CD4-positive, alpha-beta T cell treated with Interleukin-4 for 1 hour (primary cell): ENCODE results near the gene EIF4H.

Experiments
- DNase-seq, 2 donors: peaks; one replicate each; pipeline ENCODE4 v3.0.0-alpha.2; 2020 to 2022

Gene EIF4H

GRCh38 chr7:74228951-74229900 lies 55.1 kb downstream of the EIF4H start:
- DNase-seq: no peak

- peak in 1 of 2 donors; percentile 54 for DNase-seq
Measured at GRCh38 chr7:74230446-74231231, 56.5 kb downstream of the EIF4H start.

GRCh38 chr7:74231232-74231590 lies 57.1 kb downstream of the EIF4H start:
- peak in 1 of 2 donors; percentile 77 for DNase-seq

GRCh38 chr7:74233655-74234285 lies 59.6 kb downstream of the EIF4H start:
- no peak for DNase-seq

GRCh38 chr7:74235518-74236268 lies 61.5 kb downstream of the EIF4H start:
- DNase-seq: no peak

GRCh38 chr7:74236284-74236683 lies 62.1 kb downstream of the EIF4H start:
- DNase-seq: no peak

GRCh38 chr7:74240482-74240881 lies 66.3 kb downstream of the EIF4H start:
- DNase-seq: no peak

GRCh38 chr7:74242122-74242443 lies 67.9 kb downstream of the EIF4H start:
- no peak for DNase-seq

- DNase-seq: no peak
Measured at GRCh38 chr7:74246497-74246896, 72.3 kb downstream of the EIF4H start.
